ENCODE data around the gene ARHGAP28. TPM values are rescaled to one million over a fixed set of nuclear protein-coding genes. Genes with fewer than 3 reads are reported as not detected.
A peak's percentile ranks its signal among the peaks of the same experiment; 100 is the strongest.

The ARHGAP28 gene
- total RNA-seq, 1 donor from 2014 or later = 117 TPM

GRCh38 chr18:6960656-6961055, 231.1 kb downstream of the ARHGAP28 start:
- Mint-ChIP-seq H3K9me3 (ENCODE audit: low read depth) (peaks cover 4% of the 10 kb centered on the region), H3K4me3 (ENCODE audit: low read depth) (no peak overlapping the region), H3K27ac (no peak overlapping the region), H3K36me3 (ENCODE audit: insufficient read depth) (peaks cover 65% of the 10 kb centered on the region), H3K4me1 (ENCODE audit: low read depth) (peaks cover 7% of the 10 kb centered on the region), H3K27me3 (no peaks in the 10 kb centered on the region)
- no peak for DNase-seq (ENCODE audit: low spot score, unreplicated experiment)
- no peak for TF ChIP-seq CTCF (IDR thresholded peaks at IDR 0.05; ENCODE audit: unreplicated experiment)

- no peak for DNase-seq (ENCODE audit: low spot score, unreplicated experiment)
- no peaks in the 10 kb centered on the region for H3K27me3 Mint-ChIP-seq
- no peak overlapping the region for H3K27ac Mint-ChIP-seq
Measured at GRCh38 chr18:6961331-6961730, 231.8 kb downstream of the ARHGAP28 start.

GRCh38 chr18:6962571-6963451, 233.3 kb downstream of the ARHGAP28 start:
- Mint-ChIP-seq H3K4me1 (ENCODE audit: low read depth) (peaks cover 7% of the 10 kb centered on the region), H3K9me3 (ENCODE audit: low read depth) (peaks cover 4% of the 10 kb centered on the region), H3K36me3 (ENCODE audit: insufficient read depth) (peaks cover 66% of the 10 kb centered on the region), H3K27me3 (no peaks in the 10 kb centered on the region), H3K27ac (peak overlapping the region; percentile 45), H3K4me3 (ENCODE audit: low read depth) (no peak overlapping the region)
- TF ChIP-seq CTCF (IDR thresholded peaks at IDR 0.05; ENCODE audit: unreplicated experiment) = no peak
- DNase-seq (ENCODE audit: low spot score, unreplicated experiment) = no peak

More at GRCh38 chr18:6961331-6961730, 231.8 kb downstream of the ARHGAP28 start:
- TF ChIP-seq CTCF (IDR thresholded peaks at IDR 0.05; ENCODE audit: unreplicated experiment) = no peak
- peaks cover 7% of the 10 kb centered on the region for H3K4me1 Mint-ChIP-seq (ENCODE audit: low read depth)
- H3K36me3 Mint-ChIP-seq (ENCODE audit: insufficient read depth) = peaks cover 65% of the 10 kb centered on the region
- H3K4me3 Mint-ChIP-seq (ENCODE audit: low read depth) = no peak overlapping the region
- peaks cover 4% of the 10 kb centered on the region for H3K9me3 Mint-ChIP-seq (ENCODE audit: low read depth)

DNA sequence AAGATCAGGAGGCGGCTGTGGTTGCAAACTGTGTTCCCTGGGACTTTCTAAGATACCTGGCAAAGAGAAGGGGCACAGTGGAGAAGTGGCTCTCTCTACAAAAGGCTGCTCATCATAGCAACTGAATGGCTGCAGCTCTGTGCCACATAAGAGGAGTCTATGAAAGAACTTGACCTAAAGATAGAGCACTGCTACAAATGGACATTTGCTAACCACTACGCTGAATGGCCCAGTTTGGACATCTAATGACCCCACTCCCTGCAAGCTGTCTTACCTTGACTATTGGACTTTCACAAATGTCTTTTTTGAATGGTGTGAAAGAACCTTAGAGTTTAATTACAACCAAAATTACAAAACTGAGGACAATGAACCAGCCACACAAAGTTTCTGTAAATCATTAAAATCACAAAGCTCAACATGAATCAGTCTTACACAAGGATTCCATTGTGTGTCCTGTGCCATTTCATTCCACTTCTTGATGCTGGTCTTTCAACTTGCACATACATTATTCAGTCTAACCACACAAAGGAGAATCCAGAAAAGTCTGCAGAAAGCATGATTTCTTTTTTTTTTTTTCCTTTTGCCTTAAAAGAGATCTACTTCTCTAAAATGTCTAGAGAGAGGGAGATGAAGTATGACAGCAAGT, 234.1 kb downstream of the ARHGAP28 start:
- no peak for TF ChIP-seq CTCF (IDR thresholded peaks at IDR 0.05; ENCODE audit: unreplicated experiment)
- Mint-ChIP-seq H3K4me3 (ENCODE audit: low read depth) (no peak overlapping the region), H3K27me3 (no peaks in the 10 kb centered on the region), H3K4me1 (ENCODE audit: low read depth) (peaks cover 7% of the 10 kb centered on the region), H3K9me3 (ENCODE audit: low read depth) (peaks cover 4% of the 10 kb centered on the region), H3K36me3 (ENCODE audit: insufficient read depth) (peaks cover 61% of the 10 kb centered on the region), H3K27ac (peak overlapping the region; percentile 77)
- DNase-seq (ENCODE audit: low spot score, unreplicated experiment) = no peak

Measured in progenitor cell of endocrine pancreas (in vitro differentiated cells).